HepG2 (cell line): ENCODE results near the gene NMNAT3. TPM values are rescaled to one million over a fixed set of nuclear protein-coding genes. Genes with fewer than 3 reads are reported as not detected.

ENCODE experiments used
- ATAC-seq: fragments of 200-7000 bp; cut with Tn5 transposase; 3 replicates; pipeline ENCODE4 v1.9.1; 2020; ENCODE audit warnings: mild to moderate bottlenecking, moderate library complexity
- BruUV-seq: library from RNA; stranded (reverse); fragments of 400-500 nt; replicated peaks from 2 replicates; lab custom pipeline; 2021; lab: Mats Ljungman, UMichigan
- CTCF ChIA-PET: fragments of 300-600 bp; formaldehyde crosslinking; extraction: SDS; loops from one replicate; lab custom pipeline; 2021; ENCODE audit warnings: low total read pairs, inconsistent platforms, low intra/inter-chr PET ratio; lab: Yijun Ruan, JAX
- POLR2A ChIA-PET: fragments of 350-600 bp; sonication (Branson Sonifier 250); formaldehyde crosslinking; loops from one replicate; lab custom pipeline; 2020; ENCODE audit warnings: antibody characterized with exemption, inconsistent platforms; lab: Yijun Ruan, JAX
- DNase-seq: peaks from one replicate; pipeline ENCODE4 v3.0.0-alpha.2; 2015; ENCODE audit warnings: low spot score
- FAIRE-seq: peaks from 3 replicates; lab custom pipeline; 2011; peaks lifted over from hg19 to GRCh38; lab: Jason Lieb, UNC
- H2AFZ ChIP-seq: one replicate; pipeline ENCODE4 v1.6.1; 2011; ENCODE audit warnings: low read length, inconsistent platforms
- H3K27ac ChIP-seq: fragments of 300-600 bp; 3 replicates; pipeline ENCODE4 v1.8.0; 2011; ENCODE audit warnings: mixed run types, mild to moderate bottlenecking, mixed read lengths, low read length, inconsistent platforms; ENCODE audit not compliant: insufficient read depth; ENCODE audit errors: extremely low read length
- H3K27me3 ChIP-seq, 2 experiments: fragments of 200-600 bp in 1 of 2; 2 replicates in 1 of 2; 3 replicates in 1 of 2; pipeline versions ENCODE4 v1.6.0 to v1.8.0; 2011; ENCODE audit warnings: low read length in 2 of 2, mild to moderate bottlenecking in 2 of 2, moderate library complexity in 2 of 2, inconsistent platforms in 1 of 2; ENCODE audit not compliant: insufficient read depth in 2 of 2, control insufficient read depth in 1 of 2
- H3K36me3 ChIP-seq, 2 experiments: fragments of 200-600 bp in 1 of 2; replicated peaks in 1 of 2; 2 replicates in 1 of 2; 3 replicates in 1 of 2; pipeline versions ENCODE4 v1.5.1 to v1.8.0; 2011; ENCODE audit warnings: low read length in 2 of 2, inconsistent platforms in 1 of 2; ENCODE audit not compliant: insufficient read depth in 2 of 2, control insufficient read depth in 1 of 2
- H3K4me1 ChIP-seq: 2 replicates; pipeline ENCODE4 v1.5.1; 2012; ENCODE audit warnings: low read length, inconsistent platforms; ENCODE audit not compliant: insufficient read depth
- H3K4me2 ChIP-seq: 2 replicates; pipeline ENCODE4 v1.6.0; 2011; ENCODE audit warnings: low read depth, low read length, inconsistent platforms
- H3K4me3 ChIP-seq, 3 experiments: fragments of 200-600 bp in 1 of 3; sonication (generic), shearing (Covaris generic) in 1 of 3; replicated peaks in 1 of 3; 2 replicates each; pipeline ENCODE4 v1.5.1; 2011 to 2016; ENCODE audit warnings: low read length in 3 of 3, inconsistent platforms in 2 of 3, low read depth in 2 of 3, mild to moderate bottlenecking in 2 of 3, control low read depth in 1 of 3, mixed read lengths in 1 of 3; ENCODE audit not compliant: insufficient read depth in 1 of 3
- H3K79me2 ChIP-seq: one replicate; pipeline ENCODE4 v1.6.1; 2011; ENCODE audit warnings: low read length, inconsistent platforms; ENCODE audit not compliant: insufficient read depth
- H3K9ac ChIP-seq: 2 replicates; pipeline ENCODE4 v1.6.0; 2011; ENCODE audit warnings: mild to moderate bottlenecking, low read depth, low read length, inconsistent platforms; ENCODE audit not compliant: insufficient read depth
- H3K9me3 ChIP-seq: 2 replicates; pipeline ENCODE4 v1.5.1; 2012; ENCODE audit warnings: mild to moderate bottlenecking, low read length
- H4K20me1 ChIP-seq: 2 replicates; pipeline ENCODE4 v1.6.0; 2011; ENCODE audit warnings: inconsistent platforms, mild to moderate bottlenecking, low read length, moderate library complexity; ENCODE audit not compliant: insufficient read depth
- FOXA3 ChIP-seq: IDR thresholded peaks from 2 replicates; pipeline ENCODE4 v1.6.1; 2016; ENCODE audit warnings: missing genetic modification reagents, missing compliant biosample characterization
- FOXK2 ChIP-seq: fragments of 450-650 bp; IDR thresholded peaks from 2 replicates; pipeline ENCODE4 v1.6.1; 2016
- MAFF ChIP-seq: IDR thresholded peaks from 2 replicates; pipeline ENCODE4 v1.6.1; 2011; ENCODE audit warnings: low read depth, low read length, improper control_type of control experiment
- PPARG ChIP-seq: conservative IDR thresholded peaks from 2 replicates; pipeline ENCODE4 v1.6.1; 2016; ENCODE audit warnings: missing biosample characterization, missing genetic modification reagents
- REST ChIP-seq, 2 experiments: IDR thresholded peaks; 2 replicates each; pipeline ENCODE4 v1.6.1; 2011 to 2012; ENCODE audit warnings: low read length in 2 of 2, borderline replicate concordance in 1 of 2, low read depth in 1 of 2, mild to moderate bottlenecking in 1 of 2, moderate library complexity in 1 of 2
- SALL2 ChIP-seq: sonication (generic); formaldehyde crosslinking; IDR thresholded peaks from 2 replicates; pipeline ENCODE4 v1.8.1; 2023; ENCODE audit warnings: mild to moderate bottlenecking, missing genetic modification reagents, inconsistent platforms
- TAF15 ChIP-seq: fragments of 200-400 bp; formaldehyde crosslinking; IDR thresholded peaks from one replicate; pipeline ENCODE4 v1.6.1; 2018; ENCODE audit warnings: mild to moderate bottlenecking, low read depth, low read length; ENCODE audit not compliant: poor library complexity, severe bottlenecking
- TBP ChIP-seq: sonication (generic); formaldehyde crosslinking; IDR thresholded peaks from 2 replicates; pipeline ENCODE4 v1.5.0; 2020; ENCODE audit warnings: missing genetic modification reagents
- TCF12 ChIP-seq, 2 experiments: fragments of 450-650 bp in 1 of 2; sonication (generic) in 1 of 2; formaldehyde crosslinking in 1 of 2; IDR thresholded peaks; 2 replicates each; pipeline versions ENCODE4 v1.6.1 to v1.8.0; 2017 to 2022; ENCODE audit warnings: antibody characterized with exemption in 1 of 2, mild to moderate bottlenecking in 1 of 2, missing genetic modification reagents in 1 of 2, moderate library complexity in 1 of 2
- ZBTB26 ChIP-seq: IDR thresholded peaks from 2 replicates; pipeline ENCODE4 v1.6.1; 2016; ENCODE audit warnings: missing compliant biosample characterization, missing genetic modification reagents, borderline replicate concordance
- ZBTB3 ChIP-seq: sonication (generic); formaldehyde crosslinking; IDR thresholded peaks from 2 replicates; pipeline ENCODE4 v1.4.0; 2020; ENCODE audit warnings: low read depth, mild to moderate bottlenecking, moderate library complexity, missing genetic modification reagents, borderline replicate concordance
- ZNF251 ChIP-seq: sonication (generic); formaldehyde crosslinking; IDR thresholded peaks from 2 replicates; pipeline ENCODE4 v1.9.0; 2021; ENCODE audit warnings: mild to moderate bottlenecking, missing genetic modification reagents
- ZNF513 ChIP-seq: sonication (generic); formaldehyde crosslinking; conservative IDR thresholded peaks from 2 replicates; pipeline ENCODE4 v1.5.0; 2020; ENCODE audit warnings: missing genetic modification reagents
- WGBS: methylation state at CpG from one replicate; pipeline ENCODE4 v1.1.6; 2017; ENCODE audit warnings: low lambda C conversion rate; 5-methylcytosine and 5-hydroxymethylcytosine counted together
- in situ Hi-C: cut with HindIII; loops from 2 replicates; pipeline ENCODE4 v1.10.0; 2017; ENCODE audit warnings: low pct_unique_long_range_greater_than_20kb; ENCODE audit not compliant: extremely low pct_ligation_motif_present
- intact Hi-C: fragments of 100-400 bp; cut with micrococcal nuclease; formaldehyde crosslinking; loops from one replicate; pipeline ENCODE4 v1.10.0; 2022; ENCODE audit not compliant: unreplicated experiment
- polyA plus RNA-seq, 8 experiments: library from polyadenylated mRNA; depleted of rRNA in 3 of 8; stranded (reverse) in 7 of 8; unstranded in 1 of 8; fragments of >200 nt; fragmentation: Illumina TruSeq in 4 of 8; extraction: Trizol in 4 of 8; gene quantifications; 2 replicates each; pipeline versions ENCODE4 v1.2.1 to v1.2.3, GENCODE V29; 2011 to 2016; ENCODE audit warnings: low read depth in 4 of 8, missing spikeins in 1 of 8, mixed read lengths in 1 of 8; ENCODE audit not compliant: insufficient read depth in 1 of 8
- total RNA-seq, 5 experiments: library from RNA; depleted of rRNA; stranded (reverse); fragments of >200 nt; fragmentation: Illumina TruSeq; extraction: Trizol; gene quantifications; 2 replicates each; pipeline ENCODE4 v1.2.3, GENCODE V29; 2016; ENCODE audit warnings: low read depth in 1 of 5

NMNAT3 gene
- total and polyA plus RNA-seq, 2 of the 13 experiments (the other 11 are each of a cell fraction or from before 2014, with no cell fraction given) = 6.1 to 7.0 TPM

DNA sequence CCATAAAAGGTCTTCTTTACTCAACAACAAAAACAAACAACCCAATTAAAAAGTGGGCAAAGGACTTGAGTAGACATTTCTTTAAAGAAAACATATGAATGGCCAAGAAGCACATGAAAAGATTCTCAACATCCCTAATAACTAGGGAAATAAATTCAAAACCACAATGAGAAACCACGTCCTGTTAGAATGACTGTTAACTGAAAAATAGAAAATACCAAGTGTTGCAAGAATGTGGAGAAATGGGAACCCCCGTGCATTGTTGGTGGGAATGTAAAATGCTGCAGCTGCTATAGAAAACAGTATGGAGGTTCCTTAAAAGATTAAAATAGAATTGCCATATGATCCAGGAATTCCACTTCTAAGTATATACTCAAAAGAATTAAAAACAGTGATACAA lies 34.8 kb downstream of the NMNAT3 start:
- no peak for TF ChIP-seq FOXA3
- no peak for TF ChIP-seq ZBTB3 (CRISPR knock-in tag)
- TF ChIP-seq ZNF251 (CRISPR knock-in tag) = no peak
- no peak for TF ChIP-seq ZNF513 (CRISPR knock-in tag)
- TF ChIP-seq TAF15 = no peak
- TF ChIP-seq REST (IDR thresholded peaks at IDR 0.05; ENCODE audit: borderline replicate concordance in 1 of 2, low read depth in 1 of 2, low read length in 2 of 2) = no peak
- TF ChIP-seq MAFF = no peak
- TF ChIP-seq FOXK2 = no peak
- TF ChIP-seq PPARG (CRISPR knock-in tag) = no peak
- TF ChIP-seq TBP = no peak
- no peak for TF ChIP-seq TCF12 (IDR thresholded peaks at IDR 0.05)
- TF ChIP-seq TCF12 (CRISPR knock-in tag; IDR thresholded peaks at IDR 0.05) = no peak
- TF ChIP-seq SALL2 (CRISPR knock-in tag) = no peak
- no peak for TF ChIP-seq ZBTB26 (CRISPR knock-in tag)
- DNase-seq = no peak
- Histone ChIP-seq H3K9me3 (no peaks in the 10 kb centered on the region), H3K4me3 (no peak overlapping the region), H3K36me3 (no peaks in the 10 kb centered on the region), H3K4me1 (no peaks in the 10 kb centered on the region), H3K27ac (no peak overlapping the region), H3K9ac (no peak overlapping the region), H3K79me2 (no peaks in the 10 kb centered on the region), H2AFZ (no peak overlapping the region), H3K27me3 (no peaks in the 10 kb centered on the region), H4K20me1 (no peaks in the 10 kb centered on the region), H3K4me2 (no peak overlapping the region)
- no peak for FAIRE-seq
- CTCF ChIA-PET = no interaction called here
- ATAC-seq = no peak
- 76% methylated on average over 2 of the region's 2 CpGs for WGBS
- in situ Hi-C loops = no loop called here
- intact Hi-C loops = no loop called here
- no TSS peak for BruUV-seq
- POLR2A ChIA-PET = no interaction called here
